GM19043 (cell line): ENCODE measurements around the gene SLC7A6.

ENCODE experiments used
- ATAC-seq: cut with Tn5 transposase; IDR thresholded peaks from one replicate; pipeline ENCODE4 v1.9.1; 2021; ENCODE audit warnings: low read depth; ENCODE audit not compliant: unreplicated experiment

The SLC7A6 gene

GRCh38 chr16:68252383-68252782 is 11.9 kb upstream of the SLC7A6 start:
- ATAC-seq: no peak

- no peak for ATAC-seq
Observed at GRCh38 chr16:68253721-68254120, 10.6 kb upstream of the SLC7A6 start.

- no peak for ATAC-seq
Observed at GRCh38 chr16:68255712-68256111, 8.6 kb upstream of the SLC7A6 start.

- ATAC-seq: no peak
Observed at GRCh38 chr16:68257251-68257905, 6.9 kb upstream of the SLC7A6 start.

- ATAC-seq: no peak
Observed at GRCh38 chr16:68257906-68258800, 6.2 kb upstream of the SLC7A6 start.

- no peak for ATAC-seq
Observed at GRCh38 chr16:68259007-68259825, 5.1 kb upstream of the SLC7A6 start.

- ATAC-seq: no peak
Observed at GRCh38 chr16:68263559-68264127, 683 bp upstream of the SLC7A6 start.

GRCh38 chr16:68265078-68265920 is 973 bp downstream of the SLC7A6 start:
- peak; percentile 4 for ATAC-seq

DNA sequence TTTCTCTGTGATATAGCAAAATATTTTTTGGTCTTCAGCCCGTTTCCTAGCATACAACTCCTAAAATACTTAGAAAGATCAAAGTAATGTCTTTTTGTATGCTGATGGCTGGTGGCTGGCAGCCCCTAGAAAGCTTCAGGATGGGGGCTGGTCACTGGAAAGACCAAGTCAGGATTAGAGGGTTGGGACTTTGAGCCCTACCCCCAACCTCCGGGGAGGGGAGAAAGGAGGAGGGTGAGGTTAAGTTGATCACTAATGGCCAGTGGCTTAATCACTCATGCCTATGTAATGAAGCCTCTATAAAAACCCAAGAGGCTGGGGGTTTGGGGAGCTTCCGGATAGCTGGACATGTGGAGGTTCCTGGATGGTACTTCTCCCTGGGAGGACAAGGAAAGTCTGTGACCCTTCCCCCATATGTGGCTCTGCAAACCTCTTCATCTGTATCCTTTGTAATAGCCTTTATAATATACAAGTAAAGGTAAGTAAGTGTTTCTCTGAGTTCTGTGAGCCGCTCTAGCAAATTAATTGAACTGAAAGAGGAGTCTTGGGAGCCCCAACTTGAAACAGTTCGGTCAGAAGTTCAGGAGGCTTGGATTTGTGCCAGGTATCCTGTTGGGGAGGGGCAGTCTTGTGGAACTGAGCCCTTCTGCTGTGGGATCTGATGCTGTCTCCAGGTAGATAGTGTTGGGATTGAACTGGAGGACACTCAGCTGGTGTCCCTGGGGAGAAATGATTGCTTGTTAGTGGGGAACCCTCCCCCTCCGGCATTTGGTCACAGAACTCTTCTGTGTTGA is 3.5 kb downstream of the SLC7A6 start:
- no peak for ATAC-seq

- ATAC-seq: no peak
Observed at GRCh38 chr16:68269793-68270192, 5.5 kb downstream of the SLC7A6 start.

DNA sequence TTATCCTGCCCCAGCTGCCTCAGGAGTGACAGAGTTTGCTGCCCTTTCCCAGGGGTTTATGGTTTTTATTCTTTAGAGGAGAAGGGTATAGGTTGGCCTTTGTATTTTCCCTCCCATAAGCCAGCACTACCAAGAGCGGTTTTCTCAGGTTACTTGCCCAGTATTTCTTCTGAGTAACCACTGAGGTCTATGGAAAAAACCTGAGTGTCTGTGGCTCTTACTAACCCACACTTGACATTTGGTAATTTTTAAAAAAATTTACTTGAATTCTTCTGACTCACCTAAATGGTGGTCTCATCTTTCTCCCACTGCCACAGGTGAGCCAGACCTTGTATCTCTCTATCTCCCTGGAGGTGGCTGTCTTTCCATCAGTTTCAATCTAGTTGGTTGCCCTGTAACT is 6.0 kb downstream of the SLC7A6 start:
- ATAC-seq: no peak

- ATAC-seq: no peak
Observed at GRCh38 chr16:68272507-68273209, 8.3 kb downstream of the SLC7A6 start.

- no peak for ATAC-seq
Observed at GRCh38 chr16:68273459-68273858, 9.1 kb downstream of the SLC7A6 start.

- no peak for ATAC-seq
Observed at GRCh38 chr16:68273896-68274295, 9.6 kb downstream of the SLC7A6 start.

GRCh38 chr16:68274441-68274840 is 10.1 kb downstream of the SLC7A6 start:
- ATAC-seq: no peak

DNA sequence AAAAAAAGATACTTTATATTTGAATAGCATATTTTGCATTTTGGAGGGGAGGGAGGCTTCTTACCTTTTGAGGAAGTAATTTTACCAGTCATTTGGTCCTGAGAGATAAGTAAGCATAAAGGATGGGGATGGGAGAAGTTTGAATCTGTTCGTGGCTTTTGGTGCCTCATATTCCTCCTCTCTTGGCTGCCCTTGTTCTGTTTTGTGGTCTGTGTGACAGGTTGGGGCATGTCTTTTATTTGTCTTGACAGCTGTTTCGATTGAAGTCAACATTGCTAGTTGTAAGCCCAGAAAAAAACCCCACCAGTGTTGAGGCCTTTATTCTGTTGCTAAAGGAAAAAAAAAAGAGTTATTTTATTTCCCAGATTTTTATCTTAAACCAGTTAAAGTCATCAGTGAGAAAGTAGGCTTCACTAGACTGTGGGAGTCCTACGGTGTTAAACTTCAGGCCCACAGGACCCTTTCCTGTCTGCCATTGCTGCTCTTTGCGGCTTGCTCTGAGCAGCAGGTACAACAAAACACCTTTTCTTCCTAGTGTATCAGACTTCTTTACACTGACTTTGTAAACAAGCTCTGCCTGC is 11.4 kb downstream of the SLC7A6 start:
- peak; percentile 68 for ATAC-seq

DNA sequence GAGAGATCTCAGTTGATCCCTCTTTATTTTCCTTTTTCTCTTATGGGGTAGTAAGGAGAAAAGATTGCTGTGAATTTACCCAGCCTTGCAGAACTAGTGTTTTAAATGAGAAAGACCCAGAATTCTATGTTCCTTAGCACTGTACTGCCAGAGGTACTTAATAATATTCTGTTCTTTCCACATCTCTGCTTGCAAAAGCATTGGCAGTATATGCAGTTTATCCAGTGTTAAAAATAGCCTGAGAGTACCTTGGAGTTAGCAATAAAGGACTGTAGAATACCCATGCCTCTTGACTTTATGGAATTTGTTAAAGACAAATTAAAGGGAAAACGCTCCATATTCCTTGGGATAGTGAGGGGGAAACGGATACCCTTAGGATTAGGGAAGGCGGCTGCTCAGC is 11.9 kb downstream of the SLC7A6 start:
- ATAC-seq: no peak
